SK-N-SH (cell line): ENCODE results near the gene LYRM4. TPM values are rescaled to one million over a fixed set of nuclear protein-coding genes. Genes with fewer than 3 reads are reported as not detected.

Source experiments
- CTCF ChIA-PET: fragments of 300-600, 350-600 bp; formaldehyde crosslinking; extraction: SDS; loops from one replicate; lab custom pipeline; 2021; lab: Yijun Ruan, JAX
- POLR2A ChIA-PET: fragments of 350-600 bp; sonication (Branson Sonifier 250); formaldehyde crosslinking; extraction: SDS; loops from one replicate; lab custom pipeline; 2020; ENCODE audit warnings: antibody characterized with exemption, inconsistent platforms; lab: Yijun Ruan, JAX
- DNase-seq: peaks from one replicate; pipeline ENCODE4 v3.0.0; 2012
- H2AFZ ChIP-seq: fragments of 200-600 bp; sonication (generic); 2 replicates; pipeline ENCODE4 v1.8.1; 2016; ENCODE audit warnings: antibody characterized with exemption, mild to moderate bottlenecking, low read depth
- H3F3A ChIP-seq: fragments of 200-600 bp; sonication (generic); replicated peaks from 2 replicates; pipeline ENCODE3; 2016; ENCODE audit warnings: antibody characterized with exemption, mild to moderate bottlenecking; ENCODE audit not compliant: insufficient read depth
- H3K27ac ChIP-seq, 2 experiments: fragments of 200-500 bp in 1 of 2; fragments of 200-600 bp in 1 of 2; sonication (Bioruptor generic) in 1 of 2; sonication (generic), shearing (Covaris generic) in 1 of 2; 2 replicates each; pipeline versions ENCODE4 v1.5.1 to v1.6.1; 2014 to 2016; ENCODE audit warnings: low read depth in 2 of 2, inconsistent platforms in 1 of 2, low read length in 1 of 2, mild to moderate bottlenecking in 1 of 2, mixed read lengths in 1 of 2
- H3K27me3 ChIP-seq: fragments of 200-600 bp; sonication (generic), shearing (Covaris generic); 2 replicates; pipeline ENCODE4 v1.6.1; 2016; ENCODE audit warnings: mixed run types; ENCODE audit not compliant: insufficient read depth
- H3K36me3 ChIP-seq, 2 experiments: fragments of 200-500 bp in 1 of 2; fragments of 200-600 bp in 1 of 2; sonication (Bioruptor generic) in 1 of 2; sonication (generic) in 1 of 2; replicated peaks in 1 of 2; 2 replicates each; pipeline versions ENCODE3 to v1.5.1; 2014 to 2016; ENCODE audit warnings: low read length in 1 of 2, mild to moderate bottlenecking in 1 of 2; ENCODE audit not compliant: insufficient read depth in 2 of 2, control insufficient read depth in 1 of 2
- H3K4me1 ChIP-seq, 2 experiments: fragments of 200-500 bp in 1 of 2; fragments of 200-600 bp in 1 of 2; sonication (Bioruptor generic) in 1 of 2; sonication (generic), shearing (Covaris generic) in 1 of 2; 2 replicates each; pipeline versions ENCODE4 v1.5.1 to v1.6.1; 2014 to 2016; ENCODE audit warnings: low read depth in 1 of 2, low read length in 1 of 2, mixed run types in 1 of 2; ENCODE audit not compliant: insufficient read depth in 2 of 2, control insufficient read depth in 1 of 2
- H3K4me2 ChIP-seq: fragments of 200-600 bp; sonication (generic), shearing (Covaris generic); 2 replicates; pipeline ENCODE4 v1.6.1; 2017; ENCODE audit warnings: mixed run types
- H3K4me3 ChIP-seq, 2 experiments: fragments of 200-500 bp in 1 of 2; fragments of 200-600 bp in 1 of 2; sonication (Bioruptor generic) in 1 of 2; sonication (generic), shearing (Covaris generic) in 1 of 2; 2 replicates each; pipeline versions ENCODE4 v1.5.1 to v1.8.1; 2014 to 2016; ENCODE audit warnings: low read depth in 2 of 2, inconsistent platforms in 1 of 2, low read length in 1 of 2, mild to moderate bottlenecking in 1 of 2, mixed read lengths in 1 of 2, moderate library complexity in 1 of 2
- H3K79me2 ChIP-seq: fragments of 200-600 bp; sonication (generic); 2 replicates; pipeline ENCODE4 v1.8.1; 2017; ENCODE audit warnings: mild to moderate bottlenecking; ENCODE audit not compliant: insufficient read depth
- H3K9ac ChIP-seq: fragments of 200-600 bp; sonication (generic); 2 replicates; pipeline ENCODE4 v1.6.1; 2017; ENCODE audit warnings: mixed run types
- H3K9me2 ChIP-seq: fragments of 200-600 bp; sonication (generic); 2 replicates; pipeline ENCODE4 v1.6.1; 2017; ENCODE audit warnings: mixed run types
- H3K9me3 ChIP-seq: fragments of 200-600 bp; sonication (generic); 2 replicates; pipeline ENCODE4 v1.6.1; 2017; ENCODE audit warnings: mixed run types, mild to moderate bottlenecking, moderate library complexity
- H4K20me1 ChIP-seq: fragments of 200-600 bp; sonication (generic); 2 replicates; pipeline ENCODE4 v1.6.1; 2017; ENCODE audit warnings: mild to moderate bottlenecking, mixed run types; ENCODE audit not compliant: insufficient read depth
- CHD2 ChIP-seq: fragments of 150-350 bp; IDR thresholded peaks from 2 replicates; pipeline ENCODE4 v1.6.1; 2018; ENCODE audit warnings: low read length; ENCODE audit not compliant: partially characterized antibody
- CTCF ChIP-seq: fragments of 200-600 bp; sonication (generic); IDR thresholded peaks from 2 replicates; pipeline ENCODE4 v1.6.1; 2017; ENCODE audit warnings: antibody characterized with exemption, mild to moderate bottlenecking, moderate library complexity
- ELF1 ChIP-seq: IDR thresholded peaks from 2 replicates; pipeline ENCODE4 v1.4.0; 2012
- EP300 ChIP-seq, 2 experiments: IDR thresholded peaks; 2 replicates each; pipeline versions ENCODE4 v1.4.0 to v1.6.1; 2012; ENCODE audit warnings: borderline replicate concordance in 1 of 2, low read depth in 1 of 2, low read length in 1 of 2
- EZH2phosphoT487 ChIP-seq: fragments of 200-600 bp; sonication (generic); IDR thresholded peaks from 2 replicates; pipeline ENCODE4 v1.6.1; 2017; ENCODE audit warnings: low read depth, mixed run types, mild to moderate bottlenecking, antibody characterized with exemption, moderate library complexity, borderline replicate concordance
- FOXJ3 ChIP-seq: sonication (generic); formaldehyde crosslinking; IDR thresholded peaks from 2 replicates; pipeline ENCODE4 v1.5.1; 2020; ENCODE audit warnings: mild to moderate bottlenecking, missing genetic modification reagents
- GABPA ChIP-seq: IDR thresholded peaks from 2 replicates; pipeline ENCODE4 v1.4.0; 2012; ENCODE audit warnings: low read depth, mild to moderate bottlenecking
- GATA2 ChIP-seq: sonication (generic); formaldehyde crosslinking; IDR thresholded peaks from 2 replicates; pipeline ENCODE4 v1.5.0; 2020; ENCODE audit warnings: mild to moderate bottlenecking, missing genetic modification reagents
- JUND ChIP-seq: IDR thresholded peaks from 2 replicates; pipeline ENCODE4 v1.4.0; 2012
- MAX ChIP-seq: IDR thresholded peaks from 2 replicates; pipeline ENCODE4 v1.4.0; 2012; ENCODE audit warnings: low read depth
- MXI1 ChIP-seq: IDR thresholded peaks from 2 replicates; pipeline ENCODE4 v1.6.1; 2012; ENCODE audit warnings: mild to moderate bottlenecking, low read depth, low read length, improper control_type of control experiment
- NFIC ChIP-seq: IDR thresholded peaks from 2 replicates; pipeline ENCODE4 v1.4.0; 2012; ENCODE audit warnings: borderline replicate concordance
- POLR2AphosphoS5 ChIP-seq: IDR thresholded peaks from 2 replicates; pipeline ENCODE4 v1.6.1; 2012; ENCODE audit warnings: low read depth, low read length
- RAD21 ChIP-seq: IDR thresholded peaks from 2 replicates; pipeline ENCODE4 v1.6.1; 2012; ENCODE audit warnings: mild to moderate bottlenecking, low read length
- RFX5 ChIP-seq: IDR thresholded peaks from 2 replicates; pipeline ENCODE4 v1.6.1; 2012; ENCODE audit warnings: mild to moderate bottlenecking, improper control_type of control experiment, low read length
- RXRA ChIP-seq: IDR thresholded peaks from 2 replicates; pipeline ENCODE4 v1.4.0; 2012; ENCODE audit warnings: low read depth, mild to moderate bottlenecking, borderline replicate concordance
- SMC3 ChIP-seq: IDR thresholded peaks from 2 replicates; pipeline ENCODE4 v1.6.1; 2012; ENCODE audit warnings: low read depth, low read length, improper control_type of control experiment
- TAF1 ChIP-seq: IDR thresholded peaks from 2 replicates; pipeline ENCODE4 v1.6.1; 2012; ENCODE audit warnings: low read depth, mild to moderate bottlenecking, low read length, moderate library complexity, borderline replicate concordance
- ZBTB33 ChIP-seq: IDR thresholded peaks from 2 replicates; pipeline ENCODE4 v1.4.0; 2012; ENCODE audit warnings: low read depth, borderline replicate concordance
- WGBS: methylation state at CpG from one replicate; pipeline ENCODE4 v1.1.6; 2017; ENCODE audit warnings: low lambda C conversion rate; 5-methylcytosine and 5-hydroxymethylcytosine counted together
- polyA plus RNA-seq, 3 experiments: library from polyadenylated mRNA; depleted of rRNA; stranded (reverse); fragments of >200 nt; gene quantifications; 2 replicates each; pipeline ENCODE4 v1.2.3, GENCODE V29; 2012

Gene LYRM4
- polyA plus RNA-seq, 1 of the 3 experiments (the other 2 are of a cell fraction): 37.2 TPM

DNA sequence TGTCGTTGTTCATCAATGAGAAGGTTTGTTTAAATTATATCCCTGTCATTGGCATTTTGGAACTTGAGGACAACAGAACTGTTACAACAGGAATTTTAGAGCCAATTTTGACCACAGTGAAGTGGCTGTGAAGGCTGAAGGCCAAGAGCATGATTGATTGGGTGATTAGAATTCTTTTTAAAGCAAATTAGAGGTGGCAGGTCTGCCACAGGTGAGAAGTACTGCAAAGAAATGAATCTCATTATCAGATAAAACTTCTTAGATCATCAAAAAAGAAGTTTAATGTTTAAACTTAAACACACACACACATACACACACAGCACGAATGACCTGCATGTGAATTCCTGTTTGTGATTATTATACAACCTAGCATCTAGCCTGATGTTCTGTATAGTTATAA lies 32.9 kb upstream of the LYRM4 start:
- H3K4me1 ChIP-seq: peaks cover 0 to 3% of the 10 kb centered on the region in 2 experiments; a peak in 2 of 4 replicates
- H3K79me2 ChIP-seq: peaks cover 13% of the 10 kb centered on the region; the same call in 1 of the 2 replicates
- CTCF ChIA-PET: interaction anchor here (1.4 kb wide), 1 partner anchor 23 kb away, joined by 3 read pairs; no protein-coding TSS in a partner anchor

More for the DNA sequence above, 32.9 kb upstream of the LYRM4 start:
- POLR2A ChIA-PET: no interaction called here
- H4K20me1 ChIP-seq: no peaks in the 10 kb centered on the region; the same call in none of the 2 replicates
- H3K9ac ChIP-seq: no peak overlapping the region
- no peak overlapping the region for H3K4me3 ChIP-seq
- TF ChIP-seq GABPA (no peak), RXRA (no peak), MAX (no peak), RFX5 (no peak), FOXJ3 (no peak), EP300 (IDR thresholded peaks at IDR 0.05; ENCODE audit: borderline replicate concordance in 1 of 2, low read depth in 1 of 2, low read length in 1 of 2) (no peak), CHD2 (no peak), NFIC (no peak), CTCF (no peak), EZH2phosphoT487 (no peak), RAD21 (no peak), MXI1 (no peak), GATA2 (CRISPR knock-in tag) (no peak), TAF1 (no peak), SMC3 (no peak), POLR2AphosphoS5 (no peak), ELF1 (no peak), JUND (no peak), ZBTB33 (no peak)
- H3K4me2 ChIP-seq: no peak overlapping the region
- WGBS: 85% methylated on average over 2 of the region's 2 CpGs
- H3K27me3 ChIP-seq: no peaks in the 10 kb centered on the region
- H2AFZ ChIP-seq: no peak overlapping the region
- no peaks in the 10 kb centered on the region for H3K9me3 ChIP-seq
- no peaks in the 10 kb centered on the region for H3K36me3 ChIP-seq
- H3K27ac ChIP-seq: no peak overlapping the region
- no peak for DNase-seq
- no peaks in the 10 kb centered on the region for H3K9me2 ChIP-seq
- H3F3A ChIP-seq: no peaks in the 10 kb centered on the region
